CD4-positive, alpha-beta T cell treated with Interleukin-12 subunit alpha and Interleukin-12 subunit beta, for 1 hour (primary cell): Measurements from ENCODE around the gene SELPLG.
"Not testable (repeated sequence)": the region's sequence is repeated elsewhere in the genome, so short reads cannot be mapped to it uniquely, and the experiment has no call there.

Experiments
- DNase-seq: peaks from one replicate; pipeline ENCODE4 v3.0.0-alpha.2; 2020

SELPLG gene

DNA sequence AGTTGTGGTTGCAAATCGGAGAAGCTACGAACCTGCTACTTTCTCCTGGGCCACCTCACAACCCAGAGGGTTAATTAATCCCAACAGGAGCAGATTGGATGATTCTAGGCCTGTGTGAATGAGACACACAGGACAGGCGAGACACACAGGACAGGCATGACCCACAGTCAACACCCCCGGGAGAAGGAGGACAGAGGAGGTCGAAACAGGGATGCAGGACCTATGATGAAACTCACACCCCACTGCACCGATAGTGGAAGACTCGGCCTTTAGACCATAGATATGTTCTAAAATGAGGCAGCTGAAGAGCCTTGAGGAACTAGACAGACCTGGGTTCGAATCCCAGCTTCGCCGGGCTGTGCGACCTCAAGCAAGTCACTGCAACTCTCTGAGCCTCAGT, 47.4 kb downstream of the SELPLG start:
- no peak for DNase-seq

DNA sequence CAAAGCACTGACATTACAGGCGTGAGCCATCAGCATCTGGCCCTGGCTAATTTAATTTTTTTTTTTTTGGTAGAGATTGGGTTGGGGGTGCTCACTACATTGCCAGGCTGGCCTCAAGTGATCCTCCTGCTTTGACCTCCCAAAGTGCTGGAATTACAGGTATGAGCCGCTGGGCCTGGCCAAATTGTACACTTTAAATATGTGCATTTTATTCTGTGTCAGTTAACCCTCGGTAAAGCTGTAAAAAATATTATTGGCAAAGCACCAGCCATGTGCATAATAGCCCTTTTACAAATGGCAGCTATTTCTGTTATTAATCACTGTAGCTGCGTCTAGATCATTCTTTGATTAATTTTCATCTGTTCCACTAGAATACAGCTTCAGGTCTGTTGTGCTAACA, 47.8 kb downstream of the SELPLG start:
- no peak for DNase-seq

DNA sequence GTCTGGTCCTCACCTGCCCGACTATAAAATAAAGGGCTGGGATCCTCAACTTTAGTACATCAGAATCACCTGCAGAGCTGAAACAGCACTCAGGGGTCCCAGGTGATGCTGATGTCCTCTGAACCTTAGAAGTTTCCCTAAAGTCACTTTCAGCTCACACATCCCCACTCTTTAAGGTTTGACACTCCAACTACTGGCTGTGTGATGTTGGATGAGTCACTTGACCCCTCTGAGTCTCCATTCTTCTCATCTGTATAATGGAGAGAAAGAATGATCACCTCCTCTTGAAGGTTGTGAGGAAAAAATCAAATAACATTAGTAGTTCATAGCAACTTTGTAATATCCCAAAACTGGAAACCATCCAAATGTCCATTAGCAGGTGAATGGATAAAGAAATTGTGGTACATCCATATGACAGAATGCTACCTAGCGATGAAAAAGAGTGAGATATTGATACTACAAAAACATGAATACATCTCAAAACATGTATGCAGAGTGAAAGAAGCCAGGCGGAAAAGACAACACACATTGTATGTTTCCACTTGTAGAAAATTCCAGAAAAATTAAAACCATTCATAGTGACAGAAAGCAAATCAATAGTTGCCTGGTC, 49.1 kb downstream of the SELPLG start:
- no peak for DNase-seq

DNA sequence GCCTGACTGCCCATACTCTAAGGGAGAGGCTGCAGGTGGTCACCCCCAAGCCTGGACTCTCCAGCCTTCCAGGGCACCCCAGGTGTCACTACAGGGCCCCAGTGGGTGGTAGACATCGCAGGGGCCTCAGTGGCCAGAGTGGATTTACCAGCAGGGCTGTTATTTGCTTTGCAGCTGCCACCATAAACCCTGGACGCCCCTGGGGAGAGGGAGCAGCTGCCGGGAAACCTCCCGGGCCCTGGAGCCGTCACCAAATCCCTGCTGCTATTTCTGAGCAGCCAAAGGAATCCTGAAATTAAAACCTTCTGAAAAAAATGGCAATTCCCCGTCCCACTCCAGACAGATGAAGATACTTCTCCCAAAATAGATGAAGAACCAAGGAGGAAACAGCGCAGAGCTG, 49.7 kb downstream of the SELPLG start:
- no peak for DNase-seq

DNA sequence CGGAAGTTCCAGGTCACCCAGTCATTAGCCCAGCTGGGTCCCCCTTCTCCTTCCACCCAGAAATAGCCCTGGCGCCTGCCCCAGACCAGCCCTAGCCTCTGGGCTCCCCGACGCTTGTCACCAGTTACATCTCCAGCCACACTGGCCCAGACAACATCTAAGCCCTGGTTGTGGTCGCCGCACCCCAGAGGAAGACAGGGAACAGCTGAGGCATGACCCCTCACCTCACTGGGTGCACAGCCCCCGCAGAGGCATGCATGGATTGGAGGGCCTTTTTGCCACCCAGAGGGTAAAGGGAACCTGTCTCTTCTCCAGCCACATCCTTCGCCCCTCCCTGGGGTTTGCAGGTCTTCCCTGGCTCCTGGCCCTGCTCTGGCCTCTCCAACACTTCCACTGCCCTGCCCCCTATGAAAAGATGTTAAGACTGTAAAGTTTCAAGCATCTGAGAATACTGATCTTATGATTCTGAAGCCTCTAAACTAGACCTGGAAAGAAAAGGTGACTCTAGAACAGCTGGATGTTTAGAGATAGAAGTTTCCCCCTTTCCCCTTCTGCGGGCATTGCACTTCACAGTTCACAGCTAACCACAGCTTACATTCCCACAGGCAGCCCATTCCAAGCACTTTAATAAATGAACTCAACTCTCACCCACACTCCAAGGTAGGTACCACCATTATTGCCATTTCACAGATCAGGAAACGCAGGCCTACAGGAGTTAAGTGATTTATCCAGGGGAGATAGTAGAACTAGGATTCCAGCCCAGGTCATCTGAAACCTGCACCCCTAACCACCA, 50.5 kb downstream of the SELPLG start:
- DNase-seq: no peak

DNA sequence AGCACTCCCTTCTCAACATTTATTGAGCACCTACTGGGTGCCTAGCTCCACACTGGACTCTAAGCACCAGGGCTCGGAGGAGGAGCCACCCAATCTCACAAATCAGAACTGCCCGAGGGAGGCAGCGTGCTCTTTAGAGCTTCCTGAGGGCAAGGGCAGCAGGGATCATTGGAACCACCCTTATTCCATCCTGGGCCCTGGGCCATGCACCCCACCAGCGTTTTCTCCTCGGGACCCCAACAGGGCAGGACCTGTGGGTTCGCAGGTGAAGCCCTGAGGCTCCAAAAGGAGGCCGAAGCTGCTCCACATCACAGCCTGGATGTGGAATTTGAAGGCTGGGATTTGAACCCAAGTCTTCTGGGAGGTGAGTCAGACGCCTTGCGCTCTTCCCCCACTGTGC, 51.2 kb downstream of the SELPLG start:
- DNase-seq: no peak

DNA sequence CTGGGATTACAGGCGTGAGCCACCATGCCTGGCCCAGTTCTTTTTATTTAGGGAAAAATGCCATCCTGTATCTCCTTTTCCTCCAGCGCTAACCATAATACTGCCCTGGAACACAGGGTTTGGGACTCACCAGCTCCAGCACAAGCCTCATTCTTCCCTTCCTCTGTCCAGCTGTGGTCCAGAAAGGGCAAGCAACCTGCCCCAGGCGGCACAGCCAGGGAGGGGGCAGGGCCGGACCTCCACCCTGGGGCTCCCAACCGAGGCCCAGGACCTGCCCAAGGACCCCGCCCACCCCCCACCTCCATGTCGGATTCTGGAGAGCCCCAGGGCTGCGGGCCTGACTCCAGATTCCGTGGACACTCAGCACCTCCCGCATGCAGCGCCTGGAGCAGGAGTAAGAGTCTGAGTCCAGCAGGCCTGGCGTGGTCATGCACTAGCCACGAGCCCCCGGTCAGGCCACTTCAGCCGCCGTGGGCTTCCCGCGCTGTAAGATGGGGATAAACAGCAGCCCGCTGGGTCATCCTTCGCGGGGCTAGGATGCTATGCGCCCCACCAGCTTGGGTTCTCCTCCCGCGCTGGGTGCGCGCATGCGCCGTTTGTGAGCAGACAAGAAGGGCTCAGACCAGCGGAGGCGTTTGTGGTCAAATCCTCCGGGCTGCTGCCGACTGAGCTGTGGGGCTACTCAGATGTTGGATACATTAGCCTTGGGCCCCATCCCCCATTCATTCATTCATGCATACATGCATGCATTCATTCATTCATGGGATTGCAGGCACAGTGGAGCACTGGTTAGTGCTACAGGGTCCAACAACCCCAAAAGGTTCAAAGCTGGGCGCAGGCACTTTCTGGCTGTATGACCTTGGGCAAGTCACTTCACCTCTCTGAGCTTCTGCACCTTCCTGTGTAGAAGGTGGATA, 52.1 kb downstream of the SELPLG start:
- DNase-seq: no peak

DNA sequence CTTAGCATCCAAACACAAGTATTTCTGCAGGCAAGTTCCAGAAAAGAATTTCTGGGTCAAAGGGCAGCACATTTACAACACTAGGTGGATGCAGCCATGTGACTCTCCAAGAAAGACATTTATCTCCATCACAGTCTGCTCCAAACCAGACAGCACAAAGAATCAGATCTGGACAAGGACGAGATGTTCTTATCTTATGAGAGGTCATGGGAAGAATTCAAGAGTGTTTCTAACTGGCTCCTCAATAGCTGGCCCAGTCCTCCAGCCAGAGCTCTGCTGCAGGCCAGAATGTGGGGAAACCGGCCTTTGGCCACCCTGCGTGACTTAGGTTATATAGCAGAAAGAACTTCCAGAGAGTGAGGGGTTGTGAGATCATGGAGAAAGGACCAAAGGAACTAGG, 53.2 kb downstream of the SELPLG start:
- no peak for DNase-seq

DNA sequence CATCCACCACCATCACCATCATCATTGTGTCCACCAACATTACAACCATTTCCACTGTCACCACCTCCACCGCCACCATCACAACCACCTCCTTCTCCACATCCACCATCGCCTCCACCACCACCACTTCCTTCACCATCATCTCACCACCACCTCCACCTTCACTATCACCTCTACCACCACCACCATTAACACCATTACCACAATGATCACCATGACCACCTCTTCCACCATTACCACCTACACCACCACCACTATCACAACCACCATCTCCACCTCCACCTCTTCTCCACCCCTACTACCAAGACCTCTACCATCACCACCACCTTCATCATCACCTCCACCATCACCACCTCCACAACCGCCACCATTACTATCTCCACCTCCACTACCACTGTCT, 54.9 kb downstream of the SELPLG start:
- DNase-seq: no peak

DNA sequence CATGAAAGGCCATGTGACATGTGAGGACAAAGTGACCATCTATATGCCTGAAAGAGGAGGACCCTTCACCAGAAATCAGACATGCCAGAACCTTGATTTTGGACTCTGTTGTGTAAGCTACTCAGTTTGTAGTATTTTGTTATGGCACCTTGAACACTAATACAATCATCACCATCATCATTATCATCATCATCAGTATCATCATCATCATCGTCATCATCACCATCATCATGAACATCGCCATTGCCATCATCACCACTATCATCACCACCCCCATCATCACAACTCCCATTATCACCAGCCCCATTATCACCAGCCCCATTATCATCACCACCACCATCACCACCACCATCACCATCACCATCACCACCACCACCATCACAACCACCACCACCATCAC, 55.4 kb downstream of the SELPLG start:
- DNase-seq: no peak

DNA sequence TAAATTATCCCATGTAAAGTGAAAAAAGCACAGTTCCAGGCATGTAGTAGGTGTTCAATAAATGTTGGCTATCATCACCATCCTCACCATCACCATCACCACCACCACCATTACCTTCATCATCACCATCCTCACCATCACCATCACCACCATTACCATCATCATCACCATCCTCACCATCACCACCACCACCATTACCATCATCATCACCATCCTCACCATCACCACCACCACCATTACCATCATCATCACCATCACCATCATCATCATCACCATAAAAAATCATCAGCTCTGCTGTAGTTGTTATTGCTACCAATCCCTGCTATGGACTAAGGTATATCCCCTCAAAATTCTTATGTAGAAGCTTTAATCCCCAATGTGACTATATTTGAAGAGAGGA, 56.2 kb downstream of the SELPLG start:
- DNase-seq: no peak

DNA sequence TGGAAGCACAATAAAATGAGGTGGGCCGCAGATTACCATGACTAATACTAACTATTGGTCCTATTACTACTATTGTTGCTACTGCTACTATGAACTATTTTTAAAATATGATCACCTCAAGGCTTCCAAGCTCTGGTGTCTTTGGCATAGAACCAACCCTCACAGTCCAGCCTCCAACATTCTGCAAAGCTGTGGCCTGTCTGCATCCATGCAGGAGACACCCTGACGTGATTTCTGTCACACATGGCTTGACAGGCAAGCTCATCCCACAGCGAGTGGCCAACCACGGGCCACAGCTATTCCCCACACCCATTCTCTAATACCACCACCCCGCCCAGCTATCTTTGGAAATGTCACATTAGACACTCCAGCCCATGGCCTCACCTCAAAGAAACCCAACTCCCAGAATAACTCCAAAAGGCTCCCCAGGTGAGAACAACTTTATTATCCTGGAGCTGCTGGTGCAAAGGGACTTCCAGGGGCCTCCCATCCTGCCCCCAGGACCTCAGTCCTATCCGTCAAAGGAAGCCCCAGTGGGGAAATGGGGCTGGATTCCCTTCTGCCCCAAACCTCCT, 56.9 kb downstream of the SELPLG start:
- DNase-seq: no peak

DNA sequence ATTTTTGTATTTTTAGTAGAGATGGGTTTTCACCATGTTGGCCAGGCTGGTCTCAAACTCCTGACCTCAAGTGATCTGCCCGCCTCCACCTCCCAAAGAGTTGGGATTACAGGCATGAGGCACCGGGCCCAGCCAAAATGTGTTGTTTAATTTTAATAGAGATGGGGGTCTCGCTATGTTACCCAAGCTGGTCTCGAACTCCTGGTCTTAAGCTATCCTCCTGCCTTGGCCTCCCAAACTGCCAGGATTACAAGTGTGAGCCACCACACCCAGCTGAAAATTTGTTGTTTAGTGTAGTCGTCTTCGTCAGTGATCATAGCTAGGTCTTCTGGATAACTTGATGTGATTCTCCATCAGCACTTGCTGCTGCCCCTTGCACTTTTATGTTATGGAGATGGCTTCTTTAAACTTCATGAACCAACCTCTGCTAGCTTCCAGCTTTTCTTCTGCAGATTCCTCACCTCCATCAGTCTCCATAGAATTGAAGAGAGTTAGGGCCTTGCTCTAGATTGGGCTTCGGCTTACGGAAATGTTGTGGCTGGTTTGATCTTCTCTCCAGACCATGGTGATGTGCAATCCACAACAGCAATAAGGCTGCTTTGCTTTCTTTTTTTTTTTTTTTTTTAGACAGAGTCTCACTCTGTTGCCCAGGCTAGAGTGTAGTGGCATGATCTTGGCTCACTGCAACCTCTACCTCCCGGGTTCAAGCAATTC, 58.3 kb downstream of the SELPLG start:
- peak; percentile 23 for DNase-seq

DNA sequence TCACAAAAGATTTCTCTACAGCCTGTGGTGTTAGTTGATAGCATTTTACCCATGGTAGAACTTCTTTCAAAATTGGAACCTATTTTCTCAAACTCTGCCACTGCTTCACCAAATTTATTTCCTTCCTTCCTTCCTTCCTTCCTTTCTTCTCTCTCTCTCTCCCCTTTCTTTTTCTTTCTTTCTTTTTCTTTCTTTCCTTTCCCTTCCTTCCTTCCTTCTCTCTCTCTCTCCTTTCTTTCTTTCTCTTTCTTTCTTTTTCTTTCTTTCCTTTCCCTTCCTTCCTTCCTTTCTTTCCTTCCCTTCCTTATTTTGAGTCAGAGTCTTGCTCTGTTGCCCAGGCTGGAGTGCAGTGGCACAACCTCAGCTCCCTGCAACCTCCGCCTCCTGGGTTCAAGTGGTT, 59.4 kb downstream of the SELPLG start:
- DNase-seq: not testable (repeated sequence)

DNA sequence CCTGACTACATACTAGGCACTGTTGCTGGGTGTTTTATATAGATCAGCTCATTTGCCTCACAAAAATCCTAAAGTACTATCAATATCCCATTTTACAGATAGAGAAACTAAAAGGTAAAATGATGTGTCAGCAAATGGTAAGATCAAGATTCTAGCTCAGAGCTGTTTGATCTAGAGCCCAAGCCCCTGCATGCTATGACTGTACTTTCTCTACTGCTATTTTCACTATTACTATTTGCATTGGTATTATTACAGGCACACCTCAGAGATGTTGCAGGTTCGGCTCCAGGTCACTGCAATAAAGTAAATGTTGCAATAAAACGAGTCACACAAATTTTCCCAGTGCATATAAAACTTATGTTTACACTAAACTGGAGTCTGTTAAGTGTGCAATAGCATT, 60.4 kb downstream of the SELPLG start:
- no peak for DNase-seq

DNA sequence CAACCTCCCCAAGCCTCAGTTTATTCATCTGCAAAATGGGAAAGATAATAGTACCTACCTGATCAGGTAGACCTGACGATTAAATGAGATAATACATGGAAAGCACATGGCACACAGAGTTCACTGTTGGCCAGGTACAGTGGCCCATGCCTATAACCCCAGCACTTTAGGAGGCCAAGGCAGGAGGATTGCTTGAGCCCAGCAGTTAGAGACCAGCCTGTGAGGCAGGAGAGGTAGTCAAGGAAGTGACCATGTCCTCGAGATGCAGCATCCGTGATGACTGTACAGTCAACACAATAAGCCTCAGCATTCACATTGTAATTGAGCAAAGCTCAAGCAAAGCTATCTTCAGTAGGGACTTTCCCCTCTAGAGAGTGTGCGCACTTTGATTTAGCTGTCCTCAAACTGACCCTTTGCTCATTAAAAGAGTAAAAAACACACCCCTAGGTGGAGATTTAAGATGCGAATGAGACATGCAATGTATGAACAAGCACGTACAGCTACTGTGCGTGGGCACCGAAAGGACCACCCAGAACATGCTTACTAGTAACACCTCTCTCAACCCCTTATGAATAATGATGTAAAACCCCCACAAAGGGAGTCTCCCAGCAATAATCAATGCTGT, 61.4 kb downstream of the SELPLG start:
- DNase-seq: no peak
